HFFc6 (cell line): ENCODE measurements around the gene NAP1L5. TPM values are rescaled to one million over a fixed set of nuclear protein-coding genes. Genes with fewer than 3 reads are reported as not detected.

Experiments used
- DNase-seq: peaks from one replicate; pipeline ENCODE4 v3.0.0-alpha.2; 2018
- H3K27ac Mint-ChIP-seq: 2 replicates; pipeline ENCODE4 v1.8.0; 2020; ENCODE audit warnings: mild to moderate bottlenecking, mixed read lengths
- H3K27me3 Mint-ChIP-seq: 2 replicates; pipeline ENCODE4 v1.8.0; 2021; ENCODE audit warnings: mild to moderate bottlenecking, moderate library complexity, mixed read lengths; ENCODE audit not compliant: insufficient read depth
- H3K36me3 Mint-ChIP-seq: 2 replicates; pipeline ENCODE4 v1.8.0; 2021; ENCODE audit warnings: low read depth, mixed read lengths
- H3K4me1 Mint-ChIP-seq: 2 replicates; pipeline ENCODE4 v1.8.0; 2020; ENCODE audit warnings: low read depth, mixed read lengths
- H3K4me3 Mint-ChIP-seq: 2 replicates; pipeline ENCODE4 v1.8.0; 2020; ENCODE audit warnings: mild to moderate bottlenecking, moderate library complexity, mixed read lengths
- H3K9me3 Mint-ChIP-seq: 2 replicates; pipeline ENCODE4 v1.8.0; 2020; ENCODE audit warnings: mild to moderate bottlenecking, mixed read lengths
- total RNA-seq, 6 experiments: library from RNA; stranded (reverse); fragmentation: NEBNext Ultra II Directional; extraction: Animal tissue kit (Norgen Biotek cat#: 25700); gene quantifications; 2 replicates in 1 of 6; 3 replicates in 5 of 6; pipeline ENCODE4 v1.2.3, GENCODE V29; 2021
- TF ChIP-seq, protein P1 (sequence below): fragments of 200-600 bp; sonication (generic); IDR thresholded peaks from 2 replicates; pipeline ENCODE4 v1.5.0; 2021; ENCODE audit warnings: antibody characterized with exemption, mild to moderate bottlenecking

Gene NAP1L5
- total RNA-seq, 6 experiments from 2014 or later = 14.6 to 20.0 (median 18.3) TPM

DNA sequence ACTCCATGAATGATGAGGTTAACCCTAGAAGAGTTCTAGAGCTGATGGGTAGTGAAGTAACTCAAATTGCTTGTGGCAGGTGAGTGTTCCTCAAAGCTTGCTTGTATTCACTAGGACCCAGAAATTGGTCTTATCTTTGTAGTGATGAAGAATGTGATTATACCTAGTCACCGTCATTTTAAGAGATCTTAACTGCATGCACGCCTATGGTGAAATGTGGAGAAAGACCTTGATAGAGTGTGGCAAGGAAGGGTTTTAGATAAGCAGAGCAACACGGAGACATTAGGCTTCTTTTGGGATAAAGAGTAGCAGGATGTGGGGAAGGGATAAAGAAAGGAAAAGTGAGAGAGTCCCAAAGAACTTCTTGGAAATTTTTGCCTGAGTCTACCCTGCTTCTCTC is 42.4 kb downstream of the NAP1L5 start:
- Mint-ChIP-seq H3K4me3 (no peak overlapping the region), H3K4me1 (peaks cover 28% of the 10 kb centered on the region), H3K9me3 (no peaks in the 10 kb centered on the region), H3K27ac (no peak overlapping the region), H3K36me3 (peaks cover 29% of the 10 kb centered on the region), H3K27me3 (no peaks in the 10 kb centered on the region)
- DNase-seq = no peak
- TF ChIP-seq, protein P1, sequence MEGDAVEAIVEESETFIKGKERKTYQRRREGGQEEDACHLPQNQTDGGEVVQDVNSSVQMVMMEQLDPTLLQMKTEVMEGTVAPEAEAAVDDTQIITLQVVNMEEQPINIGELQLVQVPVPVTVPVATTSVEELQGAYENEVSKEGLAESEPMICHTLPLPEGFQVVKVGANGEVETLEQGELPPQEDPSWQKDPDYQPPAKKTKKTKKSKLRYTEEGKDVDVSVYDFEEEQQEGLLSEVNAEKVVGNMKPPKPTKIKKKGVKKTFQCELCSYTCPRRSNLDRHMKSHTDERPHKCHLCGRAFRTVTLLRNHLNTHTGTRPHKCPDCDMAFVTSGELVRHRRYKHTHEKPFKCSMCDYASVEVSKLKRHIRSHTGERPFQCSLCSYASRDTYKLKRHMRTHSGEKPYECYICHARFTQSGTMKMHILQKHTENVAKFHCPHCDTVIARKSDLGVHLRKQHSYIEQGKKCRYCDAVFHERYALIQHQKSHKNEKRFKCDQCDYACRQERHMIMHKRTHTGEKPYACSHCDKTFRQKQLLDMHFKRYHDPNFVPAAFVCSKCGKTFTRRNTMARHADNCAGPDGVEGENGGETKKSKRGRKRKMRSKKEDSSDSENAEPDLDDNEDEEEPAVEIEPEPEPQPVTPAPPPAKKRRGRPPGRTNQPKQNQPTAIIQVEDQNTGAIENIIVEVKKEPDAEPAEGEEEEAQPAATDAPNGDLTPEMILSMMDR = no peak

DNA sequence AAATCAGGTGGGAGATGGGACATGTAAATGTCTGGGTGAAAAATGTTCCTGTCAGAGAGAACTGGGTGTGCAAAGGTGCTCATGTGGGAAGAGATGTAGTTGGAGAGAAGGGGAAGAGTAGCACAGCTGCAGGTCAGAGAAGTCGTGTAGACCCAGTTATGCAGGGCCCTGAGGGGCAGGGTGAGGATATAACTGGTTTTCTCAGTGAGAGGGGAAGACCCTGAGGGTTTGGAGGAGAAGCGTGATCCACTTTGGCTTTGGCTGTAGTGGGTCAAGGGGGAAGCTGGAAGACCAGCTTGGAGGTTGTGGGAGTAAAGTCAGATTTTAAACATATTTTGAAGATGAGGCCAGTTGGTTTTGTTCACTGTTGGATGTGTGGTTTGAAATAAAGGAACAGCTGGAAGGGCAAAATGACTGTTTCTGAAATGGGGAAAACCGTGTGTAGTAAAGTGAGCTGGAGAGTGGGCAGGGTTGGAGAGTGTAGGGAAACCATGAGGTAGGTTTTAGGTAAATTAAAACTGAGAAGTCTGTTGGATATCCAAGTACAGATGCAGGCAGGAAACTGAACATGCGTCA is 44.2 kb downstream of the NAP1L5 start:
- TF ChIP-seq, protein P1 = no peak
- Mint-ChIP-seq H3K4me3 (no peak overlapping the region), H3K36me3 (peaks cover 29% of the 10 kb centered on the region), H3K9me3 (no peaks in the 10 kb centered on the region), H3K27ac (no peak overlapping the region), H3K27me3 (no peaks in the 10 kb centered on the region), H3K4me1 (peaks cover 17% of the 10 kb centered on the region; the same call in 1 of the 2 replicates)
- no peak for DNase-seq

DNA sequence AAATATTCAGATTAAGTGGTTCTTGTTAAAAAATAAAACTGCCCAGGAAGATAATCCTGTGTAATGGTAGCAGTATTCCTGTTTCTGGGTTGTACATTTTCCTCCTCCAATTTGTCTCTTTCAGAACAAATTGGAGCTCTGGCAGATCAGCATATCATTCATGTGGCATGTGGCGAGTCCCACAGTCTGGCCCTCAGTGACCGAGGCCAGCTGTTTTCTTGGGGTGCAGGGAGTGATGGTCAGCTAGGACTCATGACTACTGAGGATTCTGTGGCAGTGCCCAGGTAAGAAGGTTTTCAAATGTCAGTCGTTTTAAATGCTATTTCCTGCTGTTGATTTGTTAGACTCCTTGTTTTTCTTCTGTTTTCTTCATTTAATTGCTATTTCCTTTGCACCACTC is 47.9 kb downstream of the NAP1L5 start:
- H3K4me1 Mint-ChIP-seq = peaks cover 11% of the 10 kb centered on the region; the same call in 1 of the 2 replicates
- no peak overlapping the region for H3K4me3 Mint-ChIP-seq
- H3K27me3 Mint-ChIP-seq = no peaks in the 10 kb centered on the region; the same call in 1 of the 2 replicates
- TF ChIP-seq, protein P1 = no peak
- no peaks in the 10 kb centered on the region for H3K9me3 Mint-ChIP-seq
- no peak overlapping the region for H3K27ac Mint-ChIP-seq
- H3K36me3 Mint-ChIP-seq = peaks cover 10% of the 10 kb centered on the region
- no peak for DNase-seq

DNA sequence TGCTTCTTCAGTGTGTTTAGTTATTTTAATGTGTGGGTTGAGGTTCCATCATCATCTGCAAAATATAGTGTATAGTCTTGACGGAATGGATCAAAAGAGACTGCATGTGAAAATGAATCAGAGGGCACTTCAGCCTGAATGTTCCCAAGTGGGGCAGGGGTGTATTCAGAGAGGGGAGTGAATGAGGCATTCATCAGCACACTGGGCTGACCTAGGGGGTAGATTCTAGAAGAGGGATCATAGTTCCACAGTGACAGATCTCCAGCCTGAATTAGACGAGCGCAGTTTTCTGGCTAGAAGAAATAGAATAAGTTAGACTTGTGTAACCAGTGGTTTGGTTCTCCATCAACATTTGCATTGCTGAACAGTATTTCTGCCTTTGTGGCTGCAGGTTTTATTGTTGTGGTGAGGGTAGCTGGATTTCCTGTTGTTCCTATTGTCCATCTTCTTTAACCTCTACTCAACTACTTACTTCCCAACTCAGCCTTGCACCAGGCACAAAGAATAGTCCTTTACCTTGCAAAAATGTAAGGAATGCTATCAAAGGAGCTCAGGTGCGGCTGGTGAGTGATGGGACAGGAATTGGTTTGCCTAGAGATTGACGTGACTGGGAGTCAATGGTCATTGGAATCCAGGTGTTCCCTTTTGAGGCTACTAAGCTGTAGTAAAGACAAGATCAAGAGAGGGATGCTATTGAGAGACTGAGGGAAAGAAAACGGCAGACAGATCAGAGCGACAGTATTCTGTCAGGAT is 50.9 kb downstream of the NAP1L5 start:
- H3K9me3 Mint-ChIP-seq = 0 out of 2 replicates have a peak, but pooled peaks cover 4% of the 10 kb centered on the region
- H3K36me3 Mint-ChIP-seq = peaks cover 6% of the 10 kb centered on the region; the same call in 1 of the 2 replicates
- H3K27me3 Mint-ChIP-seq = no peaks in the 10 kb centered on the region; the same call in 1 of the 2 replicates
- no peak for DNase-seq
- H3K27ac Mint-ChIP-seq = no peak overlapping the region
- H3K4me1 Mint-ChIP-seq = peaks cover 7% of the 10 kb centered on the region; the same call in 1 of the 2 replicates
- H3K4me3 Mint-ChIP-seq = no peak overlapping the region
- TF ChIP-seq, protein P1 = no peak

DNA sequence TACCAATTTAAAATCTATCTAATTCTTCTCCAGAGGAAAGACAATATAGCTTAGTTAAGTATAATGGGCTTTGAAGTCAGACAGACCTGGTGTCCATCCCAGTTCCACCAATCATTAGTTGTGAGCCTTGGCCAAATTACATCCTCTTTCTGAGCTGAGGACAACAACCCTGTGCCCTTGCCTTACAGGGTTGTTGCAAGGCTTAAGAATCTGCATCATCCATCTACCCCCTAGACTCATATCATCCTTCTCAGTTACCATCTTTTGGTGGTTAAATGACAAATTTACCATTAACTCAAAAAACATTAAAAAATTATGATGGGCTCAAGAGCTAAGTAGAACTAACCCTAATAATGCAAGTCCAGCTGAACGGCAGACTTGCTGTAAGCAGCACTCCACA is 51.6 kb downstream of the NAP1L5 start:
- TF ChIP-seq, protein P1 = no peak
- Mint-ChIP-seq H3K4me3 (no peak overlapping the region), H3K27me3 (no peaks in the 10 kb centered on the region; the same call in 1 of the 2 replicates), H3K4me1 (peaks cover 12% of the 10 kb centered on the region), H3K9me3 (0 out of 2 replicates have a peak, but pooled peaks cover 4% of the 10 kb centered on the region), H3K36me3 (peaks cover 6% of the 10 kb centered on the region; the same call in 1 of the 2 replicates), H3K27ac (no peak overlapping the region)
- no peak for DNase-seq

Other genes with a start within 250 kb of the NAP1L5 start
- gene HERC5, start 240.7 kb downstream of the NAP1L5 start, total RNA-seq = under 1 TPM in 1 of 6 experiments, not detected in 5; 0.05 TPM
- 10 to 100 TPM; 70.4 to 78.6 (median 73.5) TPM for gene PYURF, start 174.1 kb downstream of the NAP1L5 start, total RNA-seq
- 10 to 100 TPM; 16.5 to 32.2 (median 26.6) TPM for gene HERC3, start 105.3 kb downstream of the NAP1L5 start, total RNA-seq